ENCODE results near the gene KIAA0232. TPM values are rescaled to one million over a fixed set of nuclear protein-coding genes. Genes with fewer than 3 reads are reported as not detected.

KIAA0232 gene
- total RNA-seq, 5 donors from 2014 or later (not counting 1 experiment from before 2014, with no cell fraction given): 16.5 to 20.9 (median 19.3) TPM

GRCh38 chr4:6799091-6799490 lies 16.6 kb downstream of the KIAA0232 start:
- Histone ChIP-seq H3K4me3 (ENCODE audit: control insufficient read depth in 1 of 2, extremely low read depth in 1 of 2, low read length in 1 of 2) (no peak overlapping the region), H3K36me3 (ENCODE audit: control insufficient read depth in 2 of 2, extremely low read depth in 1 of 2, insufficient read depth in 1 of 2, low read length in 1 of 2) (peaks cover 0 to 3% of the 10 kb centered on the region in 2 donors), H3K4me1 (ENCODE audit: control insufficient read depth in 1 of 2, extremely low read depth in 1 of 2, insufficient read depth in 2 of 2, low read length in 2 of 2) (peaks cover 0 to 16% of the 10 kb centered on the region in 2 experiments), H3K27me3 (replicated peaks in 1 of 2; ENCODE audit: control insufficient read depth in 2 of 2, extremely low read depth in 1 of 2, insufficient read depth in 2 of 2, low read length in 1 of 2) (no peaks in the 10 kb centered on the region), H3K27ac (ENCODE audit: low read length) (no peak overlapping the region), H3K9me3 (no peaks in the 10 kb centered on the region)
- ChIA-PET POLR2A (no interaction called here), CTCF (no interaction called here)
- no peaks in the 10 kb centered on the region for H3K9me3 Mint-ChIP-seq
- H3K36me3 Mint-ChIP-seq: peaks cover 19% of the 10 kb centered on the region
- H3K4me3 Mint-ChIP-seq: no peak overlapping the region
- H3K4me1 Mint-ChIP-seq: peaks cover 47 to 57% (median 49%) of the 10 kb centered on the region in 3 donors
- H3K27ac Mint-ChIP-seq: no peak overlapping the region
- no peak for DNase-seq
- WGBS (ENCODE audit: insufficient coverage): no CpG with 5 or more reads among the region's 3 CpGs
- no peaks in the 10 kb centered on the region for H3K27me3 Mint-ChIP-seq
- no peak for ATAC-seq (replicated peaks in 1 of 4)

DNA sequence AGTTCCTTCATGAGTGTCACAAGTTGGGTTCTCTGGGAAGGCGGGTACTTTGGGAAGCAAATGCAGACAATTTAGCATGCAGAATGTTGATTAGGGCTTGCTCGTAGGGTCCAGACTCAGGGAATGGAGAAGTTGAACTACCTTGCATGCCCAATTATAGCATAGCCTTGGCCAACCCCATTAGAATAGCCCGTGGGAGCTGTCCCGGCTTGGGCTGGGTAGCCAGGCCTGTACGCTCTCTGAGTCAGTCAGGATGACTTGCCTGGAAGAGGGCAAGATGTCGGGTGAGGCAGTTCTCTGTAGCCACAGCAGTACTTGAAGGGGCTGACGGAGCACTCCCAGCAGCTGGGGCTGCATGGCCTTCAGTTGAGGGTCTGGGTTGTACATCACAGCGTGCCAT lies 19.5 kb downstream of the KIAA0232 start:
- no peak overlapping the region for H3K4me3 ChIP-seq (ENCODE audit: control insufficient read depth in 1 of 2, extremely low read depth in 1 of 2, low read length in 1 of 2)
- peaks cover 37 to 55% (median 44%) of the 10 kb centered on the region in 3 donors for H3K4me1 Mint-ChIP-seq
- H3K27me3 Mint-ChIP-seq: no peaks in the 10 kb centered on the region
- peaks cover 0 to 7% of the 10 kb centered on the region in 2 experiments for H3K4me1 ChIP-seq (ENCODE audit: control insufficient read depth in 1 of 2, extremely low read depth in 1 of 2, insufficient read depth in 2 of 2, low read length in 2 of 2)
- H3K9me3 Mint-ChIP-seq: no peaks in the 10 kb centered on the region
- H3K27ac Mint-ChIP-seq: no peak overlapping the region
- H3K4me3 Mint-ChIP-seq: no peak overlapping the region
- no peak overlapping the region for H3K27ac ChIP-seq (ENCODE audit: low read length)
- H3K36me3 Mint-ChIP-seq: peaks cover 10% of the 10 kb centered on the region
- H3K9me3 ChIP-seq: no peaks in the 10 kb centered on the region
- ChIA-PET POLR2A (no interaction called here), CTCF (no interaction called here)
- no peak for DNase-seq
- H3K27me3 ChIP-seq (replicated peaks in 1 of 2; ENCODE audit: control insufficient read depth in 2 of 2, extremely low read depth in 1 of 2, insufficient read depth in 2 of 2, low read length in 1 of 2): no peaks in the 10 kb centered on the region
- ATAC-seq (replicated peaks in 1 of 4): no peak
- 98% methylated on average over 6 of the region's 8 CpGs for whole genome bisulfite sequencing (ENCODE audit: insufficient coverage)
- peaks cover 0 to 3% of the 10 kb centered on the region in 2 donors for H3K36me3 ChIP-seq (ENCODE audit: control insufficient read depth in 2 of 2, extremely low read depth in 1 of 2, insufficient read depth in 1 of 2, low read length in 1 of 2)

DNA sequence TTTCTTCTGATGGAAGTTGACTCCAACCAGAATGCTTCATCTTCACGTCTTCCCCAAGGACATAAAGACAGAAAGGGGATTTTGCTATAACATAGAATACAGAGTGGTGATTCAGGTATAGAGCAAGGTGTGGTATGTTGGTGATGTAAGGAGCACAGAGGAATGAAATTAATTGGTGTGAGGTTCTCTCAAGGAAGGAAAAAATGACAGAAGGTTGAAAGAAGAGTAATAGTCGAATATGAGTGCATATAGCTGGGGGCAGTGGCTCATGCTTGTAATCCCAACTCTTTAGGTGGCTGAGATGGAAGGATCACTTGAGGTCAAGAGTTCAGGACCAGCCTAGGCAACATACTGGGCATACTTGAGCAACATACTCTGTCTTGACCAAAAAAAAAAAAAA lies 20.1 kb downstream of the KIAA0232 start:
- no peak for DNase-seq
- ChIA-PET CTCF (interaction anchor here (0.6 to 0.8 kb wide), 4 partner anchors 29 to 396 kb away, joined by 3 to 6 read pairs (median 6); no protein-coding TSS in a partner anchor), POLR2A (interaction anchor here in 1 of 2 donors (0.5 kb wide), 2 partner anchors 10 to 28 kb away, joined by 3 read pairs; no protein-coding TSS in a partner anchor)
- H3K27me3 Mint-ChIP-seq: no peaks in the 10 kb centered on the region
- Histone ChIP-seq H3K27ac (ENCODE audit: low read length) (no peak overlapping the region), H3K4me3 (ENCODE audit: control insufficient read depth in 1 of 2, extremely low read depth in 1 of 2, low read length in 1 of 2) (no peak overlapping the region), H3K9me3 (no peaks in the 10 kb centered on the region), H3K4me1 (ENCODE audit: control insufficient read depth in 1 of 2, extremely low read depth in 1 of 2, insufficient read depth in 2 of 2, low read length in 2 of 2) (peaks cover 0 to 7% of the 10 kb centered on the region in 2 experiments), H3K36me3 (ENCODE audit: control insufficient read depth in 2 of 2, extremely low read depth in 1 of 2, insufficient read depth in 1 of 2, low read length in 1 of 2) (no peaks in the 10 kb centered on the region), H3K27me3 (replicated peaks in 1 of 2; ENCODE audit: control insufficient read depth in 2 of 2, extremely low read depth in 1 of 2, insufficient read depth in 2 of 2, low read length in 1 of 2) (no peaks in the 10 kb centered on the region)
- 100% methylated on average over 1 of the region's 2 CpGs for WGBS (ENCODE audit: insufficient coverage)
- H3K4me1 Mint-ChIP-seq: peaks cover 37 to 56% (median 44%) of the 10 kb centered on the region in 3 donors
- peaks cover 9% of the 10 kb centered on the region for H3K36me3 Mint-ChIP-seq
- H3K27ac Mint-ChIP-seq: no peak overlapping the region
- H3K9me3 Mint-ChIP-seq: no peaks in the 10 kb centered on the region
- ATAC-seq (replicated peaks in 1 of 4): no peak
- H3K4me3 Mint-ChIP-seq: no peak overlapping the region

GRCh38 chr4:6803246-6803645 lies 20.7 kb downstream of the KIAA0232 start:
- peaks cover 39 to 56% (median 42%) of the 10 kb centered on the region in 3 donors for H3K4me1 Mint-ChIP-seq
- no peaks in the 10 kb centered on the region for H3K9me3 Mint-ChIP-seq
- no peaks in the 10 kb centered on the region for H3K27me3 Mint-ChIP-seq
- H3K27ac ChIP-seq (ENCODE audit: low read length): no peak overlapping the region
- H3K36me3 Mint-ChIP-seq: peaks cover 9% of the 10 kb centered on the region
- no peak overlapping the region for H3K4me3 ChIP-seq (ENCODE audit: control insufficient read depth in 1 of 2, extremely low read depth in 1 of 2, low read length in 1 of 2)
- no peak for DNase-seq
- no peaks in the 10 kb centered on the region for H3K27me3 ChIP-seq (replicated peaks in 1 of 2; ENCODE audit: control insufficient read depth in 2 of 2, extremely low read depth in 1 of 2, insufficient read depth in 2 of 2, low read length in 1 of 2)
- no peak overlapping the region for H3K27ac Mint-ChIP-seq
- H3K4me1 ChIP-seq (ENCODE audit: control insufficient read depth in 1 of 2, extremely low read depth in 1 of 2, insufficient read depth in 2 of 2, low read length in 2 of 2): peaks cover 0 to 7% of the 10 kb centered on the region in 2 experiments
- H3K9me3 ChIP-seq: no peaks in the 10 kb centered on the region
- WGBS (ENCODE audit: insufficient coverage): no CpG with 5 or more reads among the region's 1 CpG
- no peak overlapping the region for H3K4me3 Mint-ChIP-seq
- CTCF ChIA-PET: interaction anchor here (0.6 to 0.8 kb wide), 4 partner anchors 30 to 397 kb away, joined by 3 to 6 read pairs (median 4); no protein-coding TSS in a partner anchor
- no peak for ATAC-seq (replicated peaks in 1 of 4)
- POLR2A ChIA-PET: interaction anchor here in 1 of 2 donors (0.5 kb wide), 2 partner anchors 10 to 27 kb away, joined by 3 read pairs; no protein-coding TSS in a partner anchor
- no peaks in the 10 kb centered on the region for H3K36me3 ChIP-seq (ENCODE audit: control insufficient read depth in 2 of 2, extremely low read depth in 1 of 2, insufficient read depth in 1 of 2, low read length in 1 of 2)

DNA sequence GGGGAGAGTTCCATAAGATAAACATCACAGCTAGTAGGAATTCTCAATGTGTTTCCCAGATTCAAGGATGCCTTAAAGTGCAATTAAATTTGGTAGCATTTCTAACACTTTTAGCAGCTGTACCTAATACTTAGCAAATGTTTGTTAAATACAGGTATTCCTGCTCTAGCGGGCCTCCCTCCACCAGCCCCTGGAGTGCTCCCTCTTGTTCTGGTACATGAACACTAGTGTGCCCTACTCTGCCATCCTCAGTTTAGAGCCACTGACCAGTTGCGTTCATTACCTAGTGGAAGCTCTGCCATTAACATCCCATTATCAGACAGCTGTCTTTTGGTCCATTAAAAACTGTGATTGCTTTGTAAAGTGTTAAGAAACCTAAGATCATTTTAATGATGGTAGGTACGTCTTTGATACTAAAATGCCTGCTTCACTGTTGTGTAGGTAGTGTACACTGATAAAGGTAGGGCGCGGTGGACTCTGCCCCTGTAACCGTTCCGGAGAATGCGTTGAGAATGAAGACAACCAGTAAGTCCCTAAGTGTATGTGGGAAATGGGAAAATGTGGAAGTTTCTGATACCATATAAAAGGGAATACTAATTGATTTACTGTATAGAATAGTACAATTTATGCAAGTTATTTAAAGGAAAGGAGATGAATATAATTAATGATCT lies 21.7 kb downstream of the KIAA0232 start:
- Mint-ChIP-seq H3K36me3 (peaks cover 5% of the 10 kb centered on the region), H3K4me3 (no peak overlapping the region), H3K4me1 (peaks cover 35 to 55% (median 35%) of the 10 kb centered on the region in 3 donors), H3K9me3 (no peaks in the 10 kb centered on the region), H3K27me3 (no peaks in the 10 kb centered on the region), H3K27ac (no peak overlapping the region)
- CTCF ChIA-PET: interaction anchor here in 1 of 2 donors (0.7 kb wide), 1 partner anchor 161 kb away, joined by 3 read pairs; no protein-coding TSS in a partner anchor
- DNase-seq: no peak
- no peak overlapping the region for H3K4me3 ChIP-seq (ENCODE audit: control insufficient read depth in 1 of 2, extremely low read depth in 1 of 2, low read length in 1 of 2)
- H3K27me3 ChIP-seq (replicated peaks in 1 of 2; ENCODE audit: control insufficient read depth in 2 of 2, extremely low read depth in 1 of 2, insufficient read depth in 2 of 2, low read length in 1 of 2): no peaks in the 10 kb centered on the region
- H3K9me3 ChIP-seq: no peaks in the 10 kb centered on the region
- 100% methylated on average over 1 of the region's 8 CpGs for WGBS (ENCODE audit: insufficient coverage)
- H3K27ac ChIP-seq (ENCODE audit: low read length): no peak overlapping the region
- no peaks in the 10 kb centered on the region for H3K36me3 ChIP-seq (ENCODE audit: control insufficient read depth in 2 of 2, extremely low read depth in 1 of 2, insufficient read depth in 1 of 2, low read length in 1 of 2)
- POLR2A ChIA-PET: interaction anchor here in 1 of 2 donors (0.5 kb wide), 1 partner anchor 105 kb away, joined by 3 read pairs; no protein-coding TSS in a partner anchor
- no peak for ATAC-seq (replicated peaks in 1 of 4)
- peaks cover 0 to 7% of the 10 kb centered on the region in 2 experiments for H3K4me1 ChIP-seq (ENCODE audit: control insufficient read depth in 1 of 2, extremely low read depth in 1 of 2, insufficient read depth in 2 of 2, low read length in 2 of 2)

DNA sequence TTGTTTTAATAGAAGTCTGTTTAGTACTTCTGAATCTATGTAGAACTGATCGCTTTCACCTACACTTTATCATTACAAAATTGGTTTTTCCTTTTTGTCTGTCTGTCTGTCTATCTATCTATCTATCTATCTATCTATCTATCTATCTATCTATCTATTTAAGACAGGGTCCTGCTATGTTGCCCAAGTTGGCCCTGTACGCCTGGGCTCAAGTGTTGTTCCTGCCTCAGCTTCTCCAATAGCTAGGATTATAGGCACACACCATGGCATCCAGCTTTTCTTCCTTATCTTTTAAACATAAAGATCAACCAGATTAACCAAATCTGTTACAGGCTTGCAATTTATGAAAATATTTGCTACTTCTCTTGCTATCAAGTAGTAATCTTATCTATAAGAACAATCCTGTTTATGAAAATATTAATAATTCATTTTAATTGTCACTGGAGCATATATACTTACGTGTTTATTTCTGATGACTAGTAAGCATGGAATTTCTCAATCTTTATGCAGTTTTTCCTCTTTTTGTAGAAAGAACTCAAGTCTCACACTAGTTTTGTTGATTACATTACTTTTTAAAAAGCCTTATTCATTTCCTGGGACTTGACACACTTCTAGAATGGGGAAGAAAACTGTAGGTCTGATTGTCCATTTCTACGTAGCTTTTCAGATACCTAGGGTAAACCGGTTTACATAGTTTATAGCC lies 24.5 kb downstream of the KIAA0232 start:
- no peak overlapping the region for H3K27ac ChIP-seq (ENCODE audit: low read length)

More for the DNA sequence above, 24.5 kb downstream of the KIAA0232 start:
- peaks cover 0 to 2% of the 10 kb centered on the region in 2 experiments for H3K4me1 ChIP-seq (ENCODE audit: control insufficient read depth in 1 of 2, extremely low read depth in 1 of 2, insufficient read depth in 2 of 2, low read length in 2 of 2)
- H3K27ac Mint-ChIP-seq: no peak overlapping the region
- no peaks in the 10 kb centered on the region for H3K9me3 Mint-ChIP-seq
- H3K36me3 Mint-ChIP-seq: peaks cover 19% of the 10 kb centered on the region
- ChIA-PET POLR2A (interaction anchor here in 1 of 2 donors (1.2 kb wide), 1 partner anchor 10 kb away, joined by 5 read pairs; no protein-coding TSS in a partner anchor), CTCF (interaction anchor here in 1 of 2 donors (0.7 kb wide), 1 partner anchor 257 kb away, joined by 4 read pairs; no protein-coding TSS in a partner anchor)
- ATAC-seq (replicated peaks in 1 of 4) (no peak), DNase-seq (no peak)
- H3K4me3 Mint-ChIP-seq: no peak overlapping the region
- H3K36me3 ChIP-seq (ENCODE audit: control insufficient read depth in 2 of 2, extremely low read depth in 1 of 2, insufficient read depth in 1 of 2, low read length in 1 of 2): no peaks in the 10 kb centered on the region
- H3K27me3 ChIP-seq (replicated peaks in 1 of 2; ENCODE audit: control insufficient read depth in 2 of 2, extremely low read depth in 1 of 2, insufficient read depth in 2 of 2, low read length in 1 of 2): no peaks in the 10 kb centered on the region
- WGBS (ENCODE audit: insufficient coverage): 67% methylated on average over 1 of the region's 5 CpGs
- H3K9me3 ChIP-seq: no peaks in the 10 kb centered on the region
- no peaks in the 10 kb centered on the region for H3K27me3 Mint-ChIP-seq
- H3K4me1 Mint-ChIP-seq: peaks cover 34 to 57% (median 39%) of the 10 kb centered on the region in 3 donors
- no peak overlapping the region for H3K4me3 ChIP-seq (ENCODE audit: control insufficient read depth in 1 of 2, extremely low read depth in 1 of 2, low read length in 1 of 2)

Measured in T-cell (primary cell).